GM19238 (cell line): ENCODE results near the gene TEX2.
"Not testable (repeated sequence)": the region's sequence is repeated elsewhere in the genome, so short reads cannot be mapped to it uniquely, and the experiment has no call there.

Source experiments
- DNase-seq: peaks from one replicate; pipeline ENCODE4 v3.0.0; 2011; ENCODE audit warnings: low spot score; ENCODE audit not compliant: insufficient read length

The TEX2 gene

GRCh38 chr17:64213995-64214811 is 48.9 kb downstream of the TEX2 start:
- DNase-seq = no peak

- DNase-seq = no peak
These were observed 50.9 kb downstream of the TEX2 start for GRCh38 chr17:64212122-64212521.

- DNase-seq = no peak
These were observed 53.1 kb downstream of the TEX2 start for GRCh38 chr17:64209983-64210382.

GRCh38 chr17:64209356-64209941 is 53.6 kb downstream of the TEX2 start:
- DNase-seq = no peak

GRCh38 chr17:64208656-64209055 is 54.4 kb downstream of the TEX2 start:
- not testable (repeated sequence) for DNase-seq

- DNase-seq = no peak
These were observed 57.3 kb downstream of the TEX2 start for GRCh38 chr17:64205804-64206203.

- no peak for DNase-seq
These were observed 59.4 kb downstream of the TEX2 start for GRCh38 chr17:64203630-64204029.

GRCh38 chr17:64202683-64203344 is 60.2 kb downstream of the TEX2 start:
- no peak for DNase-seq

GRCh38 chr17:64200080-64201032 is 62.7 kb downstream of the TEX2 start:
- no peak for DNase-seq

GRCh38 chr17:64198331-64199090 is 64.5 kb downstream of the TEX2 start:
- no peak for DNase-seq

- DNase-seq = no peak
These were observed 66.5 kb downstream of the TEX2 start for GRCh38 chr17:64196601-64197000.

- no peak for DNase-seq
These were observed 69.5 kb downstream of the TEX2 start for GRCh38 chr17:64193561-64193960.

- no peak for DNase-seq
These were observed 70.5 kb downstream of the TEX2 start for GRCh38 chr17:64192589-64192988.

GRCh38 chr17:64190472-64190871 is 72.6 kb downstream of the TEX2 start:
- DNase-seq = no peak

GRCh38 chr17:64188088-64188487 is 75.0 kb downstream of the TEX2 start:
- no peak for DNase-seq

- DNase-seq = no peak
These were observed 75.8 kb downstream of the TEX2 start for GRCh38 chr17:64187093-64187895.

GRCh38 chr17:64186171-64187092 is 76.6 kb downstream of the TEX2 start:
- DNase-seq = no peak

- not testable (repeated sequence) for DNase-seq
These were observed 77.5 kb downstream of the TEX2 start for GRCh38 chr17:64185557-64185956.

GRCh38 chr17:64185101-64185500 is 78.0 kb downstream of the TEX2 start:
- DNase-seq = no peak
